ENCODE results near the gene CCDC177.

Gene CCDC177

DNA sequence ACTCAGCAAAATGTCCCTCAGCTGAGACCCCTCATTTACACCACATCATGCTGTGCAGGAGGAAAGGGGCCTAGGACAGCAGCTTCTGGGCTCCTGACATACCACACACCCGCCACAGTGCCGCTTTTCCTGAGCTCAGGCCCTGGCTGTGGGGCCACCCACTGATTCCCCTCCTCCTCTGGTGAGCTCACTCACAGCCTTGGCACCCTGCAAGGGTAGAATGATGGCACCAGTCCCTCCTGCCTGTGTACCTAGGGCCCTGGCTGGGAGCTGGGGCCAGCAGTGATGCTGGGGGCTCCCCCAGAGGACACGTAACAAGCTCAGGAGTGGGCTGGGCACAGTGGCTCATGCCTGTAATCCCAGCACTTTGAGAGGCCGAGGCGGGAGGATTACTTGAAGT is 45.7 kb downstream of the CCDC177 start:
- H3K36me3 ChIP-seq (ENCODE audit: control insufficient read depth in 4 of 4, insufficient read depth in 4 of 4, low read length in 3 of 4) = no peaks in the 10 kb centered on the region
- no peak overlapping the region for H3K27ac ChIP-seq (ENCODE audit: insufficient read depth in 1 of 2, low read depth in 1 of 2, low read length in 2 of 2, poor library complexity in 1 of 2, severe bottlenecking in 2 of 2)
- no peak overlapping the region for H3K4me3 ChIP-seq (ENCODE audit: control insufficient read depth in 1 of 7, extremely low read depth in 1 of 7, insufficient read depth in 4 of 7, low read depth in 2 of 7, low read length in 6 of 7)
- H3K9me3 ChIP-seq (ENCODE audit: control extremely low read depth in 1 of 5, control insufficient read depth in 4 of 5, insufficient read depth in 2 of 5, low read depth in 1 of 5, low read length in 4 of 5) = no peaks in the 10 kb centered on the region
- ChIA-PET CTCF (interaction anchor here (0.9 to 1.9 kb wide), 4 partner anchors 8 to 36 kb away, joined by 3 to 6 read pairs (median 4); no protein-coding TSS in a partner anchor), POLR2A (no interaction called here)
- 93% methylated on average over 3 of the region's 5 CpGs for WGBS (ENCODE audit: insufficient coverage)
- no peaks in the 10 kb centered on the region for H3K4me1 ChIP-seq (ENCODE audit: control extremely low read depth in 1 of 4, control insufficient read depth in 4 of 4, insufficient read depth in 4 of 4, low read length in 3 of 4)
- peaks cover 0 to 13% (median 8%) of the 10 kb centered on the region in 5 experiments for H3K27me3 ChIP-seq (replicated peaks in 2 of 5; ENCODE audit: control insufficient read depth in 4 of 5, insufficient read depth in 5 of 5, low read length in 4 of 5)
- DNase-seq = no peak

DNA sequence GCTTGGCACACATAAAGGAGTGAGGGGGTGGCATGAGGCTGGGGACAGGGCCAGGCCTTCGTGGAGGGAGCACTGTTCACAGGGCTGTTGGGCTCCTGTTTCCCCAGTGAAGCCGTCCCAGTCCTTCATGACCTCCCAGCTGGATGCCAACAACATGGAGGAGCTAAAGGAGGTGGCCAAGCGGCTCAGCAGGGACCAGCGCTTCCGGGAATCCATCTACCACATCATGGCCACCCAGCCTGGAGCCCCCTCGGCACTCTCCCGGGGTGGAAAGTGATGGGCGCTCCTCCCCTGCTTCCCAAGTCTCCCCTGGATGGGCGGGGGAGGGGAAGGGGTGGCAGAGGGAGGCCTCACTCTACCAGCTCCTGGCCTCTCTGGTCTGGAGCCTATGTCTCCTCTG is 46.5 kb downstream of the CCDC177 start:
- ChIA-PET CTCF (interaction anchor here (1.3 kb wide), 1 partner anchor 9 kb away, joined by 3 read pairs; no protein-coding TSS in a partner anchor), POLR2A (no interaction called here)
- Histone ChIP-seq H3K4me1 (ENCODE audit: control extremely low read depth in 1 of 4, control insufficient read depth in 4 of 4, insufficient read depth in 4 of 4, low read length in 3 of 4) (no peaks in the 10 kb centered on the region), H3K36me3 (ENCODE audit: control insufficient read depth in 4 of 4, insufficient read depth in 4 of 4, low read length in 3 of 4) (no peaks in the 10 kb centered on the region), H3K4me3 (ENCODE audit: control insufficient read depth in 1 of 7, extremely low read depth in 1 of 7, insufficient read depth in 4 of 7, low read depth in 2 of 7, low read length in 6 of 7) (no peak overlapping the region), H3K9me3 (ENCODE audit: control extremely low read depth in 1 of 5, control insufficient read depth in 4 of 5, insufficient read depth in 2 of 5, low read depth in 1 of 5, low read length in 4 of 5) (no peaks in the 10 kb centered on the region), H3K27ac (ENCODE audit: insufficient read depth in 1 of 2, low read depth in 1 of 2, low read length in 2 of 2, poor library complexity in 1 of 2, severe bottlenecking in 2 of 2) (no peak overlapping the region), H3K27me3 (replicated peaks in 2 of 5; ENCODE audit: control insufficient read depth in 4 of 5, insufficient read depth in 5 of 5, low read length in 4 of 5) (peaks cover 0 to 14% (median 8%) of the 10 kb centered on the region in 5 experiments)
- 86% methylated on average over 8 of the region's 9 CpGs for WGBS (ENCODE audit: insufficient coverage)
- DNase-seq = no peak

DNA sequence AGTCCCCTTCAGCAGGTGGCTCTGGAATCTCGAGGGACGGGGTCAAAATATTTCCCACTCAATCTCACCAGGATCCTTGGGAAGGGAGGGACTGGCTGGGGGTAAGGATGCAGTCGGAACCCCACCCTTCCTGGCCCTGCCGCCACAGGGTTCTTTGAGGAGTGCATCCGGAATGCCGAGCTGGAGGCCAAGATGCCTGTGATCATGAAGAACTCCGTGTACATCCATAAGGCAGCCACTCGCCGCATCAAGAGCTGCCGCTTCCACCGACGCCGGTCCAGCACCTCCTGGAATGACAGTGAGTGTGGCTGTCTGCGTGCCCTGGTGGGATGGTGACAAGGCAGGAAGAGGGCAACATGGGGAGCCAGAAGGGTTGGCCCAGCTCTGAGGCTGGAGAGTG is 47.0 kb downstream of the CCDC177 start:
- ChIA-PET POLR2A (no interaction called here), CTCF (interaction anchor here (1.2 to 1.3 kb wide), 2 partner anchors 10 to 15 kb away, joined by 3 read pairs; no protein-coding TSS in a partner anchor)
- Histone ChIP-seq H3K27me3 (replicated peaks in 2 of 5; ENCODE audit: control insufficient read depth in 4 of 5, insufficient read depth in 5 of 5, low read length in 4 of 5) (peaks cover 0 to 14% (median 7%) of the 10 kb centered on the region in 5 experiments), H3K27ac (ENCODE audit: insufficient read depth in 1 of 2, low read depth in 1 of 2, low read length in 2 of 2, poor library complexity in 1 of 2, severe bottlenecking in 2 of 2) (no peak overlapping the region), H3K9me3 (ENCODE audit: control extremely low read depth in 1 of 5, control insufficient read depth in 4 of 5, insufficient read depth in 2 of 5, low read depth in 1 of 5, low read length in 4 of 5) (no peaks in the 10 kb centered on the region), H3K36me3 (ENCODE audit: control insufficient read depth in 4 of 4, insufficient read depth in 4 of 4, low read length in 3 of 4) (no peaks in the 10 kb centered on the region), H3K4me1 (ENCODE audit: control extremely low read depth in 1 of 4, control insufficient read depth in 4 of 4, insufficient read depth in 4 of 4, low read length in 3 of 4) (no peaks in the 10 kb centered on the region), H3K4me3 (ENCODE audit: control insufficient read depth in 1 of 7, extremely low read depth in 1 of 7, insufficient read depth in 4 of 7, low read depth in 2 of 7, low read length in 6 of 7) (no peak overlapping the region)
- DNase-seq = no peak
- 97% methylated on average over 11 of the region's 14 CpGs for WGBS (ENCODE audit: insufficient coverage)

GRCh38 chr14:69525896-69526295 is 48.8 kb downstream of the CCDC177 start:
- H3K27me3 ChIP-seq (replicated peaks in 2 of 5; ENCODE audit: control insufficient read depth in 4 of 5, insufficient read depth in 5 of 5, low read length in 4 of 5) = peaks cover 0 to 14% (median 6%) of the 10 kb centered on the region in 5 experiments
- ChIA-PET POLR2A (no interaction called here), CTCF (no interaction called here)
- no peaks in the 10 kb centered on the region for H3K9me3 ChIP-seq (ENCODE audit: control extremely low read depth in 1 of 5, control insufficient read depth in 4 of 5, insufficient read depth in 2 of 5, low read depth in 1 of 5, low read length in 4 of 5)
- WGBS (ENCODE audit: insufficient coverage) = 86% methylated on average over 5 of the region's 6 CpGs
- no peak overlapping the region for H3K27ac ChIP-seq (ENCODE audit: insufficient read depth in 1 of 2, low read depth in 1 of 2, low read length in 2 of 2, poor library complexity in 1 of 2, severe bottlenecking in 2 of 2)
- H3K36me3 ChIP-seq (ENCODE audit: control insufficient read depth in 4 of 4, insufficient read depth in 4 of 4, low read length in 3 of 4) = no peaks in the 10 kb centered on the region
- H3K4me1 ChIP-seq (ENCODE audit: control extremely low read depth in 1 of 4, control insufficient read depth in 4 of 4, insufficient read depth in 4 of 4, low read length in 3 of 4) = no peaks in the 10 kb centered on the region
- H3K4me3 ChIP-seq (ENCODE audit: control insufficient read depth in 1 of 7, extremely low read depth in 1 of 7, insufficient read depth in 4 of 7, low read depth in 2 of 7, low read length in 6 of 7) = no peak overlapping the region
- no peak for DNase-seq

DNA sequence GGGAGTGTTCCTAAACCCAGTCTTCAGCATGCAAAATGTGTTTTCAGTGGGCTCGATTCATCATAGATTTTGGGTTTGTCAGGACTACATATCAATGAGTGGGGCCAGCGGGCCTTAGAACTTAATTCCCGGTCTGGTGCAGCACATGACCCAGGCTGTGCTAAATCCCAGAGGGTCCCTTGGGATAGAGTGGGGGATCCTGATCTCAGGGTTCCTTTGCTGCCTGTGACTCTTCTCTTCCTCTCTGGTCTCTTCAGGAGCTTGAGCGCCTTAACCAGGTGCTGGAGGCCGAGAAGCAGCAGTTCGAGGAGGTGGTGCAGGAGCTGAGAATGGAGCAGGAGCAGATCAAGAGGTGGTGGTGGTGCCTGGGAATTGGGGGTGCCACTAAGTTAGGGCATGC is 52.6 kb downstream of the CCDC177 start:
- H3K4me3 ChIP-seq (ENCODE audit: control insufficient read depth in 1 of 7, extremely low read depth in 1 of 7, insufficient read depth in 4 of 7, low read depth in 2 of 7, low read length in 6 of 7) = no peak overlapping the region
- no peak overlapping the region for H3K27ac ChIP-seq (ENCODE audit: insufficient read depth in 1 of 2, low read depth in 1 of 2, low read length in 2 of 2, poor library complexity in 1 of 2, severe bottlenecking in 2 of 2)
- H3K27me3 ChIP-seq (replicated peaks in 2 of 5; ENCODE audit: control insufficient read depth in 4 of 5, insufficient read depth in 5 of 5, low read length in 4 of 5) = peaks cover 0 to 13% (median 2%) of the 10 kb centered on the region in 5 experiments
- 100% methylated on average over 3 of the region's 6 CpGs for WGBS (ENCODE audit: insufficient coverage)
- POLR2A ChIA-PET = no interaction called here
- CTCF ChIA-PET = no interaction called here
- no peaks in the 10 kb centered on the region for H3K4me1 ChIP-seq (ENCODE audit: control extremely low read depth in 1 of 4, control insufficient read depth in 4 of 4, insufficient read depth in 4 of 4, low read length in 3 of 4)
- H3K9me3 ChIP-seq (ENCODE audit: control extremely low read depth in 1 of 5, control insufficient read depth in 4 of 5, insufficient read depth in 2 of 5, low read depth in 1 of 5, low read length in 4 of 5) = no peaks in the 10 kb centered on the region
- no peaks in the 10 kb centered on the region for H3K36me3 ChIP-seq (ENCODE audit: control insufficient read depth in 4 of 4, insufficient read depth in 4 of 4, low read length in 3 of 4)
- no peak for DNase-seq
